ENCODE results near the gene HUS1B. TPM values are rescaled to one million over a fixed set of nuclear protein-coding genes. Genes with fewer than 3 reads are reported as not detected.

The HUS1B gene
- total RNA-seq, 1 experiment from 2014 or later: 0.72 TPM

- no peak overlapping the region for H3K4me3 Mint-ChIP-seq (ENCODE audit: unreplicated experiment)
- no peaks in the 10 kb centered on the region for H3K9me3 Mint-ChIP-seq (ENCODE audit: unreplicated experiment)
- BruUV-seq (replicated peaks): no TSS peak
- H3K4me1 Mint-ChIP-seq (ENCODE audit: insufficient read depth, unreplicated experiment): no peaks in the 10 kb centered on the region
- ChIA-PET CTCF (interaction anchor here (0.5 to 0.6 kb wide), 3 partner anchors 33 to 357 kb away, joined by 3 to 5 read pairs (median 3); no protein-coding TSS in a partner anchor), POLR2A (interaction anchor here (0.8 kb wide), 1 partner anchor 9 kb away, joined by 3 read pairs; no protein-coding TSS in a partner anchor)
- TF ChIP-seq, protein P1, sequence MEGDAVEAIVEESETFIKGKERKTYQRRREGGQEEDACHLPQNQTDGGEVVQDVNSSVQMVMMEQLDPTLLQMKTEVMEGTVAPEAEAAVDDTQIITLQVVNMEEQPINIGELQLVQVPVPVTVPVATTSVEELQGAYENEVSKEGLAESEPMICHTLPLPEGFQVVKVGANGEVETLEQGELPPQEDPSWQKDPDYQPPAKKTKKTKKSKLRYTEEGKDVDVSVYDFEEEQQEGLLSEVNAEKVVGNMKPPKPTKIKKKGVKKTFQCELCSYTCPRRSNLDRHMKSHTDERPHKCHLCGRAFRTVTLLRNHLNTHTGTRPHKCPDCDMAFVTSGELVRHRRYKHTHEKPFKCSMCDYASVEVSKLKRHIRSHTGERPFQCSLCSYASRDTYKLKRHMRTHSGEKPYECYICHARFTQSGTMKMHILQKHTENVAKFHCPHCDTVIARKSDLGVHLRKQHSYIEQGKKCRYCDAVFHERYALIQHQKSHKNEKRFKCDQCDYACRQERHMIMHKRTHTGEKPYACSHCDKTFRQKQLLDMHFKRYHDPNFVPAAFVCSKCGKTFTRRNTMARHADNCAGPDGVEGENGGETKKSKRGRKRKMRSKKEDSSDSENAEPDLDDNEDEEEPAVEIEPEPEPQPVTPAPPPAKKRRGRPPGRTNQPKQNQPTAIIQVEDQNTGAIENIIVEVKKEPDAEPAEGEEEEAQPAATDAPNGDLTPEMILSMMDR (IDR thresholded peaks at IDR 0.05; ENCODE audit: unreplicated experiment): no peak
- no peak for DNase-seq (ENCODE audit: unreplicated experiment)
- H3K27me3 Mint-ChIP-seq (ENCODE audit: insufficient read depth, unreplicated experiment): no peaks in the 10 kb centered on the region
- H3K27ac Mint-ChIP-seq (ENCODE audit: low read depth, unreplicated experiment): no peak overlapping the region
- no peaks in the 10 kb centered on the region for H3K36me3 Mint-ChIP-seq (ENCODE audit: insufficient read depth, unreplicated experiment)
- intact Hi-C loops (cut with micrococcal nuclease): no loop called here
Observed at GRCh38 chr6:650098-650497, 6.8 kb downstream of the HUS1B start.

- Mint-ChIP-seq H3K36me3 (ENCODE audit: insufficient read depth, unreplicated experiment) (no peaks in the 10 kb centered on the region), H3K9me3 (ENCODE audit: unreplicated experiment) (peaks cover 12% of the 10 kb centered on the region), H3K4me3 (ENCODE audit: unreplicated experiment) (no peak overlapping the region), H3K27me3 (ENCODE audit: insufficient read depth, unreplicated experiment) (no peaks in the 10 kb centered on the region), H3K27ac (ENCODE audit: low read depth, unreplicated experiment) (no peak overlapping the region), H3K4me1 (ENCODE audit: insufficient read depth, unreplicated experiment) (no peaks in the 10 kb centered on the region)
- DNase-seq (ENCODE audit: unreplicated experiment): no peak
- ChIA-PET CTCF (no interaction called here), POLR2A (no interaction called here)
- intact Hi-C loops (cut with micrococcal nuclease): no loop called here
- TF ChIP-seq, protein P1 (IDR thresholded peaks at IDR 0.05; ENCODE audit: unreplicated experiment): no peak
- BruUV-seq (replicated peaks): no TSS peak
Observed at GRCh38 chr6:642805-643204, 14.1 kb downstream of the HUS1B start.

DNA sequence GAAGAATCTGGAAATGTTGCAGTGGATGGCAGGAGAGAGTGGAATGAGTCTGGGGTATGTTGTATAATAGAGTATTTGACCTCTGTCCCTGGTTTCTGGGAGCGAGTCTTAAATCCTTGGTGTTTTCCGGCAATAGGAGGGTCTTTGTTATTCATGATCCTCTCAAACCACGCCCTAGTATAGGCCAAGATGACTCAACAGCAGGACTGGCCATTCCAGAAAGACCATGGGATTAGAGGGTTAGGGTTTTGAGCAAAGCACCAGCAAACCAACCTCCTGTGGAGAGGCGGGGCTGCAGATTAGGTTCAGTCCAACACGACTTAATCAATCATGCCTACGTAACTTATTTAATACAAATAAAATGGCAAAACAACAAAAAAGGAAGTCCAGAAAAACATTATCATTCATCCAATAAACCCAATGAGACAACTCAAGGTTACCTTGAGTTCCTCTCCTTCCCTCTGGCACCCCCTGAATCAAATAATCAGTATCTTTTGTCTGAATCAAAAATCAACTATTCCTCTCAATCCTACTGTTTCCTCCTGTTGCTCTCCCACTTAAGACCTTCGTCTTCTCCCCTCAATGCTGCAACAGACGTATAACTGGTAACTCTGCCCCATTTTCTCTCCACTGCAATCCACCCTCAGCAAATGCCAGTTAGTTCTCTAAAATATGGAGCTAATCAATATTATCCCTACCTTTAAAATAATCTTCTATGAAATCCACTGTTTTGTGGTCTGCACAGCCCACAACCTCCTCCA is 15.5 kb downstream of the HUS1B start:
- H3K27me3 Mint-ChIP-seq (ENCODE audit: insufficient read depth, unreplicated experiment): no peaks in the 10 kb centered on the region
- intact Hi-C loops (cut with micrococcal nuclease): no loop called here
- no peaks in the 10 kb centered on the region for H3K4me1 Mint-ChIP-seq (ENCODE audit: insufficient read depth, unreplicated experiment)
- H3K9me3 Mint-ChIP-seq (ENCODE audit: unreplicated experiment): peaks cover 12% of the 10 kb centered on the region
- POLR2A ChIA-PET: interaction anchor here (0.5 kb wide), 1 partner anchor 31 kb away, joined by 4 read pairs; no protein-coding TSS in a partner anchor
- peaks cover 3% of the 10 kb centered on the region for H3K36me3 Mint-ChIP-seq (ENCODE audit: insufficient read depth, unreplicated experiment)
- TF ChIP-seq, protein P1 (IDR thresholded peaks at IDR 0.05; ENCODE audit: unreplicated experiment): no peak
- no peak overlapping the region for H3K4me3 Mint-ChIP-seq (ENCODE audit: unreplicated experiment)
- H3K27ac Mint-ChIP-seq (ENCODE audit: low read depth, unreplicated experiment): no peak overlapping the region
- CTCF ChIA-PET: interaction anchor here (0.6 to 0.7 kb wide), 3 partner anchors 18 to 188 kb away, joined by 3 read pairs; no protein-coding TSS in a partner anchor
- no TSS peak for BruUV-seq (replicated peaks)
- no peak for DNase-seq (ENCODE audit: unreplicated experiment)

DNA sequence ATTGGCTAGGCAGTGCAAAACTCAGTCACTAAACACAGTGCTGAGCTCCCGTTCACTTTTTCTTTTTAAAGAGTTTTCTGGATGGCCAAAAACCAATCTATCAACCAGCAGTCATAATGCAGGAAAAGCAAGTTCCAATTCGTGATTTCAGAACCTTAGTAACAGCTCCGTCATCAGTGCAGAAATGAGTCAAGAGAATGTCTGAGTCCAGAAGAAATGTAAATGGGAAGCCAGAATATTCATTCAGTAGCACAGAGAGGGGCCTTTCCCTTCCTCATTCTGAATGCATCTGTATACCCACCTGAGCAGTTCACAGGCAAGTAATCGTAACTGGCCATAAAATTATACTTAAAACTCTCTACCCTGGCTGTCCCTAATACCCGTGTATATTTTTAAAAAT is 20.4 kb downstream of the HUS1B start:
- POLR2A ChIA-PET: interaction anchor here (0.7 kb wide), 2 partner anchors 67 to 69 kb away, joined by 3 read pairs; no protein-coding TSS in a partner anchor
- intact Hi-C loops (cut with micrococcal nuclease): no loop called here
- Mint-ChIP-seq H3K9me3 (ENCODE audit: unreplicated experiment) (peaks cover 2% of the 10 kb centered on the region), H3K27ac (ENCODE audit: low read depth, unreplicated experiment) (no peak overlapping the region), H3K27me3 (ENCODE audit: insufficient read depth, unreplicated experiment) (no peaks in the 10 kb centered on the region), H3K36me3 (ENCODE audit: insufficient read depth, unreplicated experiment) (peaks cover 17% of the 10 kb centered on the region), H3K4me3 (ENCODE audit: unreplicated experiment) (no peak overlapping the region), H3K4me1 (ENCODE audit: insufficient read depth, unreplicated experiment) (no peaks in the 10 kb centered on the region)
- no peak for DNase-seq (ENCODE audit: unreplicated experiment)
- TF ChIP-seq, protein P1 (IDR thresholded peaks at IDR 0.05; ENCODE audit: unreplicated experiment): no peak
- CTCF ChIA-PET: interaction anchor here (0.6 kb wide), 1 partner anchor 41 kb away, joined by 4 read pairs; no protein-coding TSS in a partner anchor
- BruUV-seq (replicated peaks): no TSS peak
